K562 (cell line): ENCODE results near the gene CELA1. TPM values are rescaled to one million over a fixed set of nuclear protein-coding genes. Genes with fewer than 3 reads are reported as not detected.

Source experiments
- ARID3B ChIP-seq: fragments of 250-450 bp; sonication (Bioruptor Pico); IDR thresholded peaks from 2 replicates; pipeline ENCODE4 v1.4.0; 2020; ENCODE audit warnings: borderline replicate concordance
- CBX2 ChIP-seq: fragments of 200-600 bp; sonication (generic); IDR thresholded peaks from one replicate; pipeline ENCODE4 v1.6.1; 2012; ENCODE audit warnings: mild to moderate bottlenecking, low read length, inconsistent platforms; ENCODE audit not compliant: insufficient read depth, poor library complexity, severe bottlenecking
- CREB5 ChIP-seq: fragments of 250-450 bp; sonication (Bioruptor Pico); IDR thresholded peaks from 2 replicates; pipeline ENCODE4 v1.5.0; 2020; ENCODE audit warnings: mild to moderate bottlenecking
- DIDO1 ChIP-seq: fragments of 450-650 bp; IDR thresholded peaks from 2 replicates; pipeline ENCODE4 v1.6.1; 2016; ENCODE audit warnings: low read depth, missing biosample characterization, missing genetic modification characterization
- E2F5 ChIP-seq: sonication (generic); formaldehyde crosslinking; IDR thresholded peaks from 2 replicates; pipeline ENCODE4 v1.8.0; 2022; ENCODE audit warnings: mild to moderate bottlenecking, missing genetic modification reagents
- KHSRP ChIP-seq: fragments of 450-650 bp; IDR thresholded peaks from 2 replicates; pipeline ENCODE4 v1.6.1; 2017
- KLF6 ChIP-seq: fragments of 250-450 bp; sonication (Bioruptor Pico); IDR thresholded peaks from 2 replicates; pipeline ENCODE4 v1.4.0; 2020; ENCODE audit warnings: mild to moderate bottlenecking, moderate library complexity, borderline replicate concordance
- MBD2 ChIP-seq: sonication (generic); IDR thresholded peaks from 2 replicates; pipeline ENCODE4 v1.6.1; 2016; ENCODE audit warnings: low read depth, borderline replicate concordance
- MEIS2 ChIP-seq: fragments of 450-650 bp; IDR thresholded peaks from 2 replicates; pipeline ENCODE4 v1.6.1; 2014; ENCODE audit warnings: mild to moderate bottlenecking; ENCODE audit not compliant: partially characterized antibody
- MLX ChIP-seq, 2 experiments: fragments of 450-650 bp in 1 of 2; sonication (generic) in 1 of 2; formaldehyde crosslinking; conservative IDR thresholded peaks; 2 replicates each; pipeline versions ENCODE4 v1.4.0 to v1.8.1; 2020 to 2022; ENCODE audit warnings: mild to moderate bottlenecking in 1 of 2, missing genetic modification reagents in 1 of 2
- RCOR1 ChIP-seq, 2 experiments: IDR thresholded peaks; 2 replicates each; pipeline ENCODE4 v1.6.1; 2012; ENCODE audit warnings: low read depth in 2 of 2, low read length in 2 of 2, borderline replicate concordance in 1 of 2, improper control_type of control experiment in 1 of 2
- RERE ChIP-seq: sonication (generic); formaldehyde crosslinking; IDR thresholded peaks from 2 replicates; pipeline ENCODE4 v1.8.0; 2023; ENCODE audit warnings: missing genetic modification reagents, mild to moderate bottlenecking, borderline replicate concordance
- ZBTB7A ChIP-seq: IDR thresholded peaks from 2 replicates; pipeline ENCODE4 v1.6.1; 2011; ENCODE audit warnings: low read depth, mild to moderate bottlenecking, low read length, moderate library complexity, borderline replicate concordance; ENCODE audit not compliant: control insufficient read depth
- ZBTB8A ChIP-seq: fragments of 450-650 bp; IDR thresholded peaks from 2 replicates; pipeline ENCODE4 v1.6.1; 2018; ENCODE audit warnings: mild to moderate bottlenecking, moderate library complexity; ENCODE audit not compliant: partially characterized antibody
- ZFX ChIP-seq: sonication (generic); formaldehyde crosslinking; IDR thresholded peaks from 2 replicates; pipeline ENCODE4 v1.8.0; 2022; ENCODE audit warnings: mild to moderate bottlenecking, missing genetic modification reagents, moderate library complexity
- ZNF217 ChIP-seq: sonication (generic); formaldehyde crosslinking; IDR thresholded peaks from 2 replicates; pipeline ENCODE4 v1.8.0; 2022; ENCODE audit warnings: mild to moderate bottlenecking, missing genetic modification reagents
- polyA plus RNA-seq, 8 experiments: library from polyadenylated mRNA; depleted of rRNA in 4 of 8; stranded (reverse) in 5 of 8; unstranded in 3 of 8; fragments of >200 nt; fragmentation: Nextera tagmentation in 2 of 8; fragmentation: Illumina TruSeq in 1 of 8; extraction: Ambion mirVana in 2 of 8; extraction: Trizol in 1 of 8; gene quantifications; 2 replicates each; pipeline versions ENCODE4 v1.2.1 to v1.2.3, GENCODE V29; 2011 to 2014; ENCODE audit warnings: inconsistent platforms in 1 of 8, missing spikeins in 1 of 8
- total RNA-seq, 7 experiments: library from RNA; depleted of rRNA in 6 of 7; stranded (reverse); fragments of >200 nt in 6 of 7; fragmentation: Illumina TruSeq in 2 of 7; extraction: Trizol in 2 of 7; gene quantifications; 2 replicates each; pipeline versions ENCODE4 v1.2.1 to v1.2.3, GENCODE V29; 2011 to 2021; ENCODE audit warnings: low replicate concordance in 1 of 7

Gene CELA1
- total and polyA plus RNA-seq, 9 of the 15 experiments (the other 6 are each of a cell fraction or from before 2014, with no cell fraction given) = 0.06 to 0.27 (median 0.22) TPM; not detected in 6

GRCh38 chr12:51391283-51392123, 45.0 kb upstream of the CELA1 start, which contains the start of gene GALNT6 (continued):
- no peak for TF ChIP-seq RERE
- TF ChIP-seq ZNF217 (CRISPR knock-in tag) = no peak
- no peak for TF ChIP-seq MLX (CRISPR knock-in tag; conservative IDR thresholded peaks at IDR 0.05)
- TF ChIP-seq ZBTB7A = peak; percentile 81; the same call in 1 of the 2 replicates
- TF ChIP-seq ZFX (CRISPR knock-in tag) = peak; percentile 44
- TF ChIP-seq MBD2 = no peak
- TF ChIP-seq CREB5 (CRISPR knock-in tag) = no peak
- no peak for TF ChIP-seq KHSRP
- TF ChIP-seq DIDO1 (tag) = no peak
- TF ChIP-seq RCOR1 (IDR thresholded peaks at IDR 0.05; ENCODE audit: borderline replicate concordance in 1 of 2, low read depth in 2 of 2, low read length in 2 of 2) = no peak
- no peak for TF ChIP-seq ZBTB8A
- no peak for TF ChIP-seq KLF6 (CRISPR knock-in tag)
- no peak for TF ChIP-seq ARID3B (CRISPR knock-in tag)
- TF ChIP-seq MEIS2 = no peak
- no peak for TF ChIP-seq CBX2
- no peak for TF ChIP-seq E2F5
